Esophagus (tissue), 2 donors: ENCODE results near the gene RIMBP2. TPM values are rescaled to one million over a fixed set of nuclear protein-coding genes. Genes with fewer than 3 reads are reported as not detected.

Experiments used
- H3K27ac ChIP-seq, 2 donors: one replicate each; pipeline ENCODE4 v1.5.1; 2013; ENCODE audit warnings: low read depth in 2 of 2, mild to moderate bottlenecking in 2 of 2, inconsistent platforms in 1 of 2, low read length in 1 of 2, moderate library complexity in 1 of 2
- H3K27me3 ChIP-seq, 2 donors: one replicate each; pipeline ENCODE4 v1.6.1; 2013; ENCODE audit warnings: low read length in 2 of 2, control low read depth in 1 of 2, mild to moderate bottlenecking in 1 of 2; ENCODE audit not compliant: insufficient read depth in 2 of 2, control insufficient read depth in 1 of 2
- H3K36me3 ChIP-seq, 2 donors: one replicate each; pipeline ENCODE4 v1.6.1; 2013; ENCODE audit warnings: low read length in 1 of 2; ENCODE audit not compliant: control insufficient read depth in 2 of 2, insufficient read depth in 2 of 2
- H3K4me1 ChIP-seq, 2 donors: one replicate each; pipeline ENCODE4 v1.6.1; 2013; ENCODE audit warnings: low read length in 1 of 2; ENCODE audit not compliant: control insufficient read depth in 2 of 2, insufficient read depth in 2 of 2
- H3K4me3 ChIP-seq, 2 donors: one replicate each; pipeline ENCODE4 v1.5.1; 2013; ENCODE audit warnings: low read length in 2 of 2, mild to moderate bottlenecking in 2 of 2, low read depth in 1 of 2, moderate library complexity in 1 of 2
- H3K9me3 ChIP-seq, 2 donors: one replicate each; pipeline ENCODE4 v1.6.1; 2013; ENCODE audit warnings: mild to moderate bottlenecking in 2 of 2, low read depth in 1 of 2, low read length in 1 of 2, moderate library complexity in 1 of 2; ENCODE audit not compliant: control insufficient read depth in 2 of 2, insufficient read depth in 1 of 2
- WGBS, 2 donors: extraction: QIAGEN DNeasy Blood & Tissue Kit; methylation state at CpG; one replicate each; pipeline ENCODE4 v1.1.7; 2013; 5-methylcytosine and 5-hydroxymethylcytosine counted together
- polyA plus RNA-seq, 2 donors: library from polyadenylated mRNA; stranded (reverse); fragments of 200-250 nt; gene quantifications; one replicate each; pipeline ENCODE4 v1.2.3, GENCODE V29; 2013
- donor health status: healthy with polysubstance abuse.
- donor health status: Bipolar disorder and iron deficiency.

The RIMBP2 gene
- polyA plus RNA-seq, 2 donors, result 0.20 to 0.69 TPM

- Histone ChIP-seq H3K27ac (no peak overlapping the region), H3K4me1 (no peaks in the 10 kb centered on the region), H3K9me3 (peaks cover 0 to 3% of the 10 kb centered on the region in 2 donors), H3K36me3 (no peaks in the 10 kb centered on the region), H3K4me3 (no peak overlapping the region), H3K27me3 (no peaks in the 10 kb centered on the region)
- WGBS, 2 donors, result 87 to 90% methylated on average over 11 of the region's 11 CpGs
Observed at GRCh38 chr12:130431176-130431575, 284.9 kb downstream of the RIMBP2 start.

DNA sequence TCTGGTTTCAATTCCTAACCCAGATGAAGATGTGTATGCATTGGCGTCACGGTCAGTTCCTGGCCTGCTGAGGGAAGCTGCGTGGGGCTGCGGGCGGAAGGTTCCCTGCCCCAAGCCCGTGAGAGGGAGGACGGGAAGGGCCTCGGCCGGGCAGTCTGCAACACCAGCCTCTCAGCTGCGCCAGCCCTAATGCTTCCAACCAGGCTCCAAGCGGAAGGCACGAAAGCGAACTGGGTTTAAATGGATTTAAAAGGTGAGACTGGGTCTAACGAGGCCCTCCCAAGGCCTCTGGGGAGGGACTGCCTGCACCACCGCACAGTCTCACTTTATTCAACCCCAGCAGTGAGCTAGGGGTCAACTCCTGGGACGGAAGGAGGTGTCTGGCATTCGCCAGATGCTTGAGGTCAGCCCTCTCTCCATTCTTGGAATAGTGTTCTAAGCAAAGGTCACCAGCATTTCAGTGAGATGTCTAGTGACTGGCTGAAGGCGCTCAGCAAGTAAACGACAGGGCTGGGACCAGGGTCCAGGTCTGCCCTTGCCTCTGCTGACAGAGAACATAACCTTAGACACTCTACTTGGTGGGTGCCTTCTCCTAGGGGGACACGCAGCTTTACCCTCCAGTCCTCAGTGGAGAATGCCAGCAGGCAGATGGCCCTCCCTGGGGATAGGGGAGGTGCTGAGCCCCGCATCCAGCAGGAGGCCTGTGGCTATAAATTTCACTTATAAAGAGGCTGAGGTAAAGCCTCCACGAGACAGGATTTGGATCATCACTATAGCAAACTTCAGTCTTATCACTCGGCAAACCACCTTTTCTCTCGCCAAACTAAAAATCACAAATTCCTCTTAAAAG lies 286.2 kb downstream of the RIMBP2 start:
- Histone ChIP-seq H3K27ac (no peak overlapping the region), H3K9me3 (peaks cover 0 to 3% of the 10 kb centered on the region in 2 donors), H3K36me3 (no peaks in the 10 kb centered on the region), H3K27me3 (no peaks in the 10 kb centered on the region), H3K4me1 (no peaks in the 10 kb centered on the region), H3K4me3 (no peak overlapping the region)
- 78 to 82% methylated on average over 24 of the region's 24 CpGs for WGBS, 2 donors

DNA sequence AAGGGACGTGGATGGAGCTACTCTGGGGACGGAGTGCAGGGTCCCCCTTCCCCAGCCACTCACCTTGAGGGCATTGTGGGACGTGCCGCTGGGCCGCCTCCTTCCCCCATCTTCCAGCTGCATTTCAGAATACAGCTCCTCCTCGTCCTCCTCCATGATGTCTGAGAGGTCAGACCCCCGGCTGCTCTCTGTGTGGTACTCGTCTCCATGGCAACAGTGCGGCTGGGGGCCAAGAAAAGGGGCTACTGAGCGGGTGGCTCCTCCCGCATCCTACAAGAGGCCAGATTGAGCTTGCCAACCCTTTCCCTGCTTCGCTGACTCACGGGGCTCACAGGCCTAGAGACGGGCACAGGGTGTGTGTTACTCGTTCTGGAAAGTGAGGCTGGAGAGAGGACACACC lies 288.0 kb downstream of the RIMBP2 start:
- Histone ChIP-seq H3K4me3 (no peak overlapping the region), H3K9me3 (peaks cover 0 to under 1% of the 10 kb centered on the region in 2 donors), H3K27ac (no peak overlapping the region), H3K27me3 (no peaks in the 10 kb centered on the region), H3K36me3 (no peaks in the 10 kb centered on the region), H3K4me1 (no peaks in the 10 kb centered on the region)
- 62 to 69% methylated on average over 15 of the region's 15 CpGs for WGBS, 2 donors

- no peaks in the 10 kb centered on the region for H3K4me1 ChIP-seq
- no peaks in the 10 kb centered on the region for H3K9me3 ChIP-seq
- WGBS, 2 donors, result 89 to 90% methylated on average over 18 of the region's 18 CpGs
- H3K27ac ChIP-seq, result no peak overlapping the region
- H3K27me3 ChIP-seq, result no peaks in the 10 kb centered on the region
- no peaks in the 10 kb centered on the region for H3K36me3 ChIP-seq
- H3K4me3 ChIP-seq, result no peak overlapping the region
Observed at GRCh38 chr12:130427381-130427887, 288.7 kb downstream of the RIMBP2 start.

- no peak overlapping the region for H3K27ac ChIP-seq
- no peaks in the 10 kb centered on the region for H3K9me3 ChIP-seq
- H3K4me1 ChIP-seq, result no peaks in the 10 kb centered on the region
- no peaks in the 10 kb centered on the region for H3K36me3 ChIP-seq
- no peak overlapping the region for H3K4me3 ChIP-seq
- no peaks in the 10 kb centered on the region for H3K27me3 ChIP-seq
- WGBS, 2 donors, result 90 to 91% methylated on average over 20 of the region's 20 CpGs
Observed at GRCh38 chr12:130425698-130426245, 290.3 kb downstream of the RIMBP2 start.

DNA sequence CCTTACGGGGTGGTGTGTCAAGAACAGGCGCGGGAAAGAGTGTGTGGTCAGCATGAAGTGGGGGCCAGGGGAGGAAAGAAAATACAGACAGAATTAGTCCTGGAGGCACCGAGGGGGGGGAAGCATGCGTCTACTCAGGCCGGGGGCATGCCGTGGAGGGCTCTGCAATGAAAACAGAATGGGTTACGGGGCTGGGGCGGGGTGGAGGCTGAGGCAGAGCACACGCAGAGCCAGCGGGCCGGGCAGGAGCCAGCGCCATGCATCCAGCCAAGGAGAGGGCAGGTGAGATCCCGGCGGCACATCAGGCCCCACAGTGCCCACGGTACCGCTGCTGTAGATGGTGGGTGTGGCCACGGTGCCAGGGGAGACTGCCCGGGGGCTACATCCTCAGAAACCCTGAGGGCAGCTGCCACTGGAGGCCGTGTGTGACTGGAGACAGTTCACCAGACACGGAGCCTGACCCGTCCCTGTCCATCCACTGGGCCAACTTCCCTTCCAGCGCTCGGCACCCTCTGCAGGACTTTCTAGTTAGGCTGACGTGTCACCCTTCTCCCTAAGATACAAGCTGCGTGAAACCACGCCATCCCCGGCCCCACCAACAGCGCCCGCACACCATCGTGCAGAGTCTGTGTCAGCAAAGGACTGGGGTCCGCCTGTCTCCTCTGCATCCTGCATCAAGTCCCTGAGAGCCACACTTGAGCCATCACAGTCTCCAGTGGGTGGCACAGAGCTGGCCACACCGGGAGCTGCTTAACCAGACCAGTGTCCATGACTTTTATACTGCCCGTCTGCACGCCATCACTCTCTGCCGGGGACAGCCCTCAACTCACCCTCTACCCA lies 291.0 kb downstream of the RIMBP2 start:
- no peak overlapping the region for H3K27ac ChIP-seq
- H3K36me3 ChIP-seq, result no peaks in the 10 kb centered on the region
- H3K27me3 ChIP-seq, result no peaks in the 10 kb centered on the region
- H3K9me3 ChIP-seq, result no peaks in the 10 kb centered on the region
- WGBS, 2 donors, result 89 to 91% methylated on average over 36 of the region's 36 CpGs
- H3K4me1 ChIP-seq, result no peaks in the 10 kb centered on the region
- no peak overlapping the region for H3K4me3 ChIP-seq

DNA sequence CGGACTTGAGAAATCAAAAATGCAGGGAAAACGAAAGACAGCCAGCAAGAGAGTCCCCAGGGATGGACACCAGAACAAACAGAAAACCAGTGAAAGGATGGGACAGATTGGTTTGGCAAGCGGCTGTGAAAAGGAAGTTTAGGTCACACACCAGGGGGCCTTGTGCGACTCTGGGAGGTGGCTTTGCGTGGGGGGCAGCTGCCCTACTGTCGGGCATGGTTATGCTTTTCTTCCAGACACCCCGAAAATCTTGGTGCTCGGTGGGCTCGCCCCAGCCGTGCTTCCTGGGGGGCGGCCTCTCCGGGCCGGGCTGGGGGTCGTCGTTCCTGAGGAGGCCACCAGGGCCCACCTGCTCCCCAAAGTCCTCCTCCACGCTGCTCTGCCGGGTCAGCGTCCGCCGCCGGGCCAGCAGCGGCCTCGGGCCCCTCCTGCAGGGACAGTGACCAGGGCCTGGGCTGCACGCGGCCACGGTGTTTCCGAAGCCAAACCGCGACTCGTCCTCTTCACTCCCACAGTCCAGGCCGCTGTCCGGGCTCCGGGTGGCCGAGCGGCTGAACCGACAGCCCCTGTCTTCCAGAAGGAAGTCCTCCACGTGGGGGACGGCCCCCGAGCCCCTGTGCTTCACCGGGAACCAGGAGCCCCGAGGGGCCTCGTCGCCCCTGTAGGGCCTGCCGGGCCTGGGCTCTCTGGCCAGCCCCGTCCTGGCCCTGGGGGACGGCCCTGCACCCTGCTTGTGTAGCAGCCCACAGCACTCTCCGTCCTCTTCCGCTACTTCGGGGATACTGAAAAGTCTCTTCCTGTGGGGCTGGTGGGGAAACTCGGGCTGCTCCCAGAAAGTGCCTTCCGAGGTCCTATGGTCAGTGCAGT lies 291.9 kb downstream of the RIMBP2 start:
- no peaks in the 10 kb centered on the region for H3K4me1 ChIP-seq
- WGBS, 2 donors, result 89 to 90% methylated on average over 49 to 51 of the region's 51 CpGs
- H3K4me3 ChIP-seq, result no peak overlapping the region
- H3K9me3 ChIP-seq, result no peaks in the 10 kb centered on the region
- H3K27me3 ChIP-seq, result no peaks in the 10 kb centered on the region
- no peak overlapping the region for H3K27ac ChIP-seq
- H3K36me3 ChIP-seq, result no peaks in the 10 kb centered on the region

- H3K27ac ChIP-seq, result no peak overlapping the region
- no peaks in the 10 kb centered on the region for H3K27me3 ChIP-seq
- no peaks in the 10 kb centered on the region for H3K4me1 ChIP-seq
- WGBS, 2 donors, result 82 to 84% methylated on average over 11 of the region's 11 CpGs
- no peak overlapping the region for H3K4me3 ChIP-seq
- no peaks in the 10 kb centered on the region for H3K9me3 ChIP-seq
- H3K36me3 ChIP-seq, result no peaks in the 10 kb centered on the region
Observed at GRCh38 chr12:130423136-130423535, 293.0 kb downstream of the RIMBP2 start.

DNA sequence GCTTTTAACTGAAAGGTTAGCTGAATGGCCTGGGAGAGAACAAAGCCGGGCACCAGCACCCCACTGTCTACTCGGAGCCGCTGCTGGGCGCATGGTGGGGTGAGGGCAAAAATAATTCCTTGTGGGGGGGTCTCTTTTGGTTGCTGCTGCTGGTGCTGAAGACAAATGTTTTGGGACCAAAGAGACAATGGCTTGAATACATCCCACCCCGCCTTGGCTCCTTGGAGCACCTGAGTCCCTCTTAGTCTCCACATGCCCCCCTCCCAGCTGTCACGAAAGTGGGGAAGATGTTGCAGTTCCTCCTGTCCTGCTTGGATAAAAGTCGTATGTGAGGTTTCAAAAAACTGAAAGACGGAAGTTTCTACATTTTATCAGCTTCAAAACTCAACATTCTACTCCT lies 293.4 kb downstream of the RIMBP2 start:
- no peaks in the 10 kb centered on the region for H3K9me3 ChIP-seq
- WGBS, 2 donors, result 88 to 91% methylated on average over 8 of the region's 8 CpGs
- no peaks in the 10 kb centered on the region for H3K4me1 ChIP-seq
- no peaks in the 10 kb centered on the region for H3K36me3 ChIP-seq
- H3K27me3 ChIP-seq, result no peaks in the 10 kb centered on the region
- no peak overlapping the region for H3K27ac ChIP-seq
- H3K4me3 ChIP-seq, result no peak overlapping the region
